Endothelial cell of hepatic sinusoid (primary cell): ENCODE results near the gene PROSER1.
"Not testable (repeated sequence)": the region's sequence is repeated elsewhere in the genome, so short reads cannot be mapped to it uniquely, and the experiment has no call there.

ENCODE experiments used
- in situ Hi-C: cut with HindIII; loops from 2 replicates; pipeline ENCODE4 v1.10.0; 2017; ENCODE audit warnings: low sequenced_read_pairs

Gene PROSER1

GRCh38 chr13:39032150-39032549 lies 5.7 kb downstream of the PROSER1 start:
- in situ Hi-C loops: no loop called here

- in situ Hi-C loops: no loop called here
Observed at GRCh38 chr13:39025433-39025839, 12.5 kb downstream of the PROSER1 start.

- in situ Hi-C loops: no loop called here
Observed at GRCh38 chr13:39023761-39024160, 14.1 kb downstream of the PROSER1 start.

GRCh38 chr13:39023316-39023715 lies 14.6 kb downstream of the PROSER1 start:
- in situ Hi-C loops: no loop called here

- in situ Hi-C loops: no loop called here
Observed at GRCh38 chr13:39020853-39021462, 16.9 kb downstream of the PROSER1 start.

- in situ Hi-C loops: no loop called here
Observed at GRCh38 chr13:39016787-39017186, 21.1 kb downstream of the PROSER1 start.

- in situ Hi-C loops: no loop called here
Observed at GRCh38 chr13:39016087-39016486, 21.8 kb downstream of the PROSER1 start.

- in situ Hi-C loops: no loop called here
Observed at GRCh38 chr13:39013462-39013861, 24.4 kb downstream of the PROSER1 start.

GRCh38 chr13:39012608-39013007 lies 25.3 kb downstream of the PROSER1 start:
- in situ Hi-C loops: no loop called here

GRCh38 chr13:39006371-39007111 lies 31.3 kb downstream of the PROSER1 start:
- in situ Hi-C loops: not testable (repeated sequence)

- in situ Hi-C loops: no loop called here
Observed at GRCh38 chr13:38998739-38999138, 39.1 kb downstream of the PROSER1 start.

- in situ Hi-C loops: no loop called here
Observed at GRCh38 chr13:38993381-38993780, 44.5 kb downstream of the PROSER1 start.

GRCh38 chr13:38990693-38991092 lies 47.2 kb downstream of the PROSER1 start, which contains the start of gene STOML3:
TSS of gene STOML3 (minus strand) at chr13:38990831. CDS start at chr13:38990721, 110 bp downstream.
- in situ Hi-C loops: no loop called here

- in situ Hi-C loops: no loop called here
Observed at GRCh38 chr13:38981096-38981495, 56.8 kb downstream of the PROSER1 start.

- in situ Hi-C loops: no loop called here
Observed at GRCh38 chr13:38980750-38981078, 57.2 kb downstream of the PROSER1 start.

GRCh38 chr13:38979891-38980749 lies 57.8 kb downstream of the PROSER1 start:
- in situ Hi-C loops: no loop called here

GRCh38 chr13:38970380-38971051 lies 67.4 kb downstream of the PROSER1 start:
- in situ Hi-C loops: no loop called here

- in situ Hi-C loops: no loop called here
Observed at GRCh38 chr13:38969187-38969586, 68.7 kb downstream of the PROSER1 start.

GRCh38 chr13:38967446-38967845 lies 70.4 kb downstream of the PROSER1 start:
- in situ Hi-C loops: no loop called here

- in situ Hi-C loops: no loop called here
Observed at GRCh38 chr13:38965281-38965680, 72.6 kb downstream of the PROSER1 start.

- in situ Hi-C loops: no loop called here
Observed at GRCh38 chr13:38960175-38960574, 77.7 kb downstream of the PROSER1 start.
